Spleen (tissue), 7 donors: ENCODE data around the gene MYMX.
"Not testable (repeated sequence)": the region's sequence is repeated elsewhere in the genome, so short reads cannot be mapped to it uniquely, and the experiment has no call there.

Experiments
- CTCF ChIP-seq, 11 experiments: fragments of 200-600 bp in 7 of 11; fragments of 450-650 bp in 4 of 11; sonication (generic) in 4 of 11; IDR thresholded peaks in 8 of 11; conservative IDR thresholded peaks in 3 of 11; 1 replicate in 7 of 11; 2 replicates in 4 of 11; pipeline versions ENCODE4 v1.4.0 to v1.8.0; 2016 to 2021; ENCODE audit warnings: antibody characterized with exemption in 11 of 11, inconsistent platforms in 4 of 11, mild to moderate bottlenecking in 1 of 11
- POLR2A ChIP-seq, 3 donors: fragments of 450-650 bp; IDR thresholded peaks; one replicate each; pipeline ENCODE4 v1.5.1; 2017; ENCODE audit warnings: antibody characterized with exemption in 3 of 3, mild to moderate bottlenecking in 1 of 3
- donor health status: DM: no; HTN: no; CAD: no; lungs with moderate emphysema.
- donor health status: DM: no; HTN: no; CAD: no.
- donor health status: DM: no; HTN: no; CAD: no.

- TF ChIP-seq POLR2A (IDR thresholded peaks at IDR 0.05); CTCF (IDR thresholded peaks at IDR 0.05 in 8 of 11, conservative IDR thresholded peaks at IDR 0.05 in 3 of 11): not testable (repeated sequence)
Measured at GRCh38 chr6:44196351-44196750, 20.4 kb upstream of the MYMX start.
